ENCODE results near the gene P2RY14. TPM values are rescaled to one million over a fixed set of nuclear protein-coding genes. Genes with fewer than 3 reads are reported as not detected.

The P2RY14 gene
- total RNA-seq, 3 donors from 2014 or later (not counting 1 experiment from before 2014, with no cell fraction given): 0.25 to 0.93 (median 0.31) TPM

GRCh38 chr3:151300539-151300938, 22.2 kb upstream of the P2RY14 start:
- no peaks in the 10 kb centered on the region for H3K9me3 ChIP-seq (ENCODE audit: control insufficient read depth, insufficient read depth, low read length)

GRCh38 chr3:151299006-151299405, 20.7 kb upstream of the P2RY14 start:
- Histone ChIP-seq H3K4me3 (ENCODE audit: low read length) (no peak overlapping the region), H3K4me1 (ENCODE audit: control insufficient read depth, insufficient read depth, low read length) (no peaks in the 10 kb centered on the region), H3K9me3 (ENCODE audit: control insufficient read depth, insufficient read depth, low read length) (no peaks in the 10 kb centered on the region), H3K36me3 (ENCODE audit: control insufficient read depth, insufficient read depth, low read length) (no peaks in the 10 kb centered on the region), H3K27me3 (ENCODE audit: control insufficient read depth, insufficient read depth, low read length) (no peaks in the 10 kb centered on the region), H3K27ac (ENCODE audit: low read length) (no peak overlapping the region)
- no peak for ATAC-seq
- intact Hi-C loops (cut with micrococcal nuclease): no loop called here
- Mint-ChIP-seq H3K27ac (no peak overlapping the region), H3K27me3 (ENCODE audit: low read depth in 2 of 2) (no peaks in the 10 kb centered on the region), H3K4me1 (peaks cover 0 to 6% of the 10 kb centered on the region in 2 donors), H3K36me3 (no peaks in the 10 kb centered on the region), H3K9me3 (no peaks in the 10 kb centered on the region), H3K4me3 (no peak overlapping the region)
- no peak for DNase-seq
- no peak for TF ChIP-seq CTCF (IDR thresholded peaks at IDR 0.05)
- 79% methylated on average over 2 of the region's 2 CpGs for WGBS (ENCODE audit: insufficient coverage)

More at GRCh38 chr3:151300539-151300938, 22.2 kb upstream of the P2RY14 start:
- intact Hi-C loops (cut with micrococcal nuclease): no loop called here
- no peak overlapping the region for H3K27ac ChIP-seq (ENCODE audit: low read length)
- H3K4me1 ChIP-seq (ENCODE audit: control insufficient read depth, insufficient read depth, low read length): peaks cover 9% of the 10 kb centered on the region
- H3K4me3 Mint-ChIP-seq: no peak overlapping the region
- ATAC-seq (no peak), DNase-seq (no peak)
- no peaks in the 10 kb centered on the region for H3K27me3 ChIP-seq (ENCODE audit: control insufficient read depth, insufficient read depth, low read length)
- H3K4me3 ChIP-seq (ENCODE audit: low read length): no peak overlapping the region
- WGBS (ENCODE audit: insufficient coverage): no CpG with 5 or more reads among the region's 1 CpG
- H3K36me3 Mint-ChIP-seq: no peaks in the 10 kb centered on the region
- TF ChIP-seq CTCF (IDR thresholded peaks at IDR 0.05): no peak
- no peaks in the 10 kb centered on the region for H3K27me3 Mint-ChIP-seq (ENCODE audit: low read depth in 2 of 2)
- H3K27ac Mint-ChIP-seq: no peak overlapping the region
- H3K9me3 Mint-ChIP-seq: no peaks in the 10 kb centered on the region
- no peaks in the 10 kb centered on the region for H3K36me3 ChIP-seq (ENCODE audit: control insufficient read depth, insufficient read depth, low read length)
- peaks cover 7 to 14% of the 10 kb centered on the region in 2 donors for H3K4me1 Mint-ChIP-seq

GRCh38 chr3:151297429-151297828, 19.1 kb upstream of the P2RY14 start:
- H3K27ac ChIP-seq (ENCODE audit: low read length): no peak overlapping the region
- H3K27me3 ChIP-seq (ENCODE audit: control insufficient read depth, insufficient read depth, low read length): no peaks in the 10 kb centered on the region
- Mint-ChIP-seq H3K36me3 (no peaks in the 10 kb centered on the region), H3K9me3 (no peaks in the 10 kb centered on the region), H3K27ac (no peak overlapping the region), H3K4me3 (no peak overlapping the region), H3K27me3 (ENCODE audit: low read depth in 2 of 2) (peaks cover 0 to 5% of the 10 kb centered on the region in 2 donors), H3K4me1 (no peaks in the 10 kb centered on the region)
- no peaks in the 10 kb centered on the region for H3K9me3 ChIP-seq (ENCODE audit: control insufficient read depth, insufficient read depth, low read length)
- ATAC-seq (no peak), DNase-seq (no peak)
- intact Hi-C loops (cut with micrococcal nuclease): no loop called here
- H3K4me3 ChIP-seq (ENCODE audit: low read length): no peak overlapping the region
- no peaks in the 10 kb centered on the region for H3K4me1 ChIP-seq (ENCODE audit: control insufficient read depth, insufficient read depth, low read length)
- TF ChIP-seq CTCF (IDR thresholded peaks at IDR 0.05): no peak
- WGBS (ENCODE audit: insufficient coverage): 100% methylated on average over 1 of the region's 2 CpGs
- H3K36me3 ChIP-seq (ENCODE audit: control insufficient read depth, insufficient read depth, low read length): no peaks in the 10 kb centered on the region

GRCh38 chr3:151296226-151296625, 17.9 kb upstream of the P2RY14 start:
- Mint-ChIP-seq H3K27me3 (ENCODE audit: low read depth in 2 of 2) (peaks cover 0 to 5% of the 10 kb centered on the region in 2 donors), H3K4me3 (no peak overlapping the region), H3K4me1 (no peaks in the 10 kb centered on the region), H3K36me3 (no peaks in the 10 kb centered on the region), H3K27ac (no peak overlapping the region), H3K9me3 (no peaks in the 10 kb centered on the region)
- no peak overlapping the region for H3K4me3 ChIP-seq (ENCODE audit: low read length)
- no peaks in the 10 kb centered on the region for H3K9me3 ChIP-seq (ENCODE audit: control insufficient read depth, insufficient read depth, low read length)
- H3K36me3 ChIP-seq (ENCODE audit: control insufficient read depth, insufficient read depth, low read length): no peaks in the 10 kb centered on the region
- ATAC-seq: no peak
- H3K27ac ChIP-seq (ENCODE audit: low read length): no peak overlapping the region
- H3K4me1 ChIP-seq (ENCODE audit: control insufficient read depth, insufficient read depth, low read length): no peaks in the 10 kb centered on the region
- DNase-seq: no peak
- no peak for TF ChIP-seq CTCF (IDR thresholded peaks at IDR 0.05)
- intact Hi-C loops (cut with micrococcal nuclease): no loop called here
- WGBS (ENCODE audit: insufficient coverage): 100% methylated on average over 3 of the region's 3 CpGs
- no peaks in the 10 kb centered on the region for H3K27me3 ChIP-seq (ENCODE audit: control insufficient read depth, insufficient read depth, low read length)
